ENCODE data around the gene NPVF. TPM values are rescaled to one million over a fixed set of nuclear protein-coding genes. Genes with fewer than 3 reads are reported as not detected.

NPVF gene
- total RNA-seq, 1 experiment from 2014 or later: not detected

DNA sequence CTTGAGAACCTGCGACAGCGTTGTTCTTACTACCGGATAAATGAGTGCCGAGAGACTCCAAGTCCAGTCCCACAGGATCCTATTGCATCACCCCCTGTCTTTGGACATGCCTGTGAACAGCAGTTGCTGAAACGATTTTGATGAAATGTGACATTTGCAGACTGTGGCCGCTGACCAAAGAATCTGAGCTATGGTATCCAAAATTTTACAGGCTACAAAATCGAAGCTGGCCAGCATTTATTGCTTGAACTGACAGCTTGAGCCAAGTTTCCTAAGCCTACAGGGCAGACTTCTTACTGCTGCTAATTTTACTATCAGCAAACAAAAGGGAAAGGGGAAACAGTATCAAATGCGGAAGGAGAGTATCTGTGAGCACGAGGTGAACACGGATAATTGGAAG is 12.1 kb upstream of the NPVF start:
- no peak overlapping the region for H3K27ac ChIP-seq (ENCODE audit: insufficient read length, low read depth, low read length)
- no peak overlapping the region for H2BK120ac ChIP-seq (ENCODE audit: low read depth, low read length, poor library complexity, severe bottlenecking)
- H2BK12ac ChIP-seq (ENCODE audit: insufficient read length, low read depth, low read length): no peak overlapping the region
- no peak overlapping the region for H4K5ac ChIP-seq (ENCODE audit: insufficient read length, low read depth, low read length)
- Mint-ChIP-seq H3K27ac (no peak overlapping the region), H3K36me3 (ENCODE audit: insufficient read depth in 1 of 3, low read depth in 3 of 3) (no peaks in the 10 kb centered on the region), H3K4me1 (peaks cover 12 to 13% of the 10 kb centered on the region in 2 experiments), H3K4me3 (no peak overlapping the region), H3K27me3 (ENCODE audit: low read depth) (peaks cover 78% of the 10 kb centered on the region), H3K9me3 (no peaks in the 10 kb centered on the region; a peak in 1 of 5 replicates)
- no peak overlapping the region for H3K9ac ChIP-seq (ENCODE audit: extremely low read depth, insufficient read length, low read length)
- H3K4ac ChIP-seq (ENCODE audit: low read depth, low read length): no peak overlapping the region
- peaks cover 2% of the 10 kb centered on the region; the same call in 1 of the 2 replicates for H3K27me3 ChIP-seq (ENCODE audit: insufficient read depth, low read length)
- H2AK5ac ChIP-seq (ENCODE audit: insufficient read length, low read length): no peak overlapping the region
- H4K20me1 ChIP-seq (ENCODE audit: control insufficient read depth, insufficient read depth, insufficient read length): no peaks in the 10 kb centered on the region
- no peaks in the 10 kb centered on the region for H3K4me1 ChIP-seq (ENCODE audit: insufficient read depth, low read length)
- DNase-seq: no peak
- H3K23me2 ChIP-seq (ENCODE audit: insufficient read length, low read depth, low read length, poor library complexity, severe bottlenecking): no peaks in the 10 kb centered on the region
- no peak overlapping the region for H4K8ac ChIP-seq (replicated peaks; ENCODE audit: insufficient read length, low read depth, low read length)
- H4K91ac ChIP-seq (ENCODE audit: insufficient read length, low read depth, low read length): no peak overlapping the region
- no peak overlapping the region for H3K23ac ChIP-seq (ENCODE audit: insufficient read length, low read depth, low read length)
- H2AFZ ChIP-seq (ENCODE audit: low read length): no peak overlapping the region
- no peak overlapping the region for H3K56ac ChIP-seq (ENCODE audit: insufficient read length, low read depth, low read length)
- H3T11ph ChIP-seq (ENCODE audit: low read length): no peak overlapping the region
- no peak overlapping the region for H2BK20ac ChIP-seq (ENCODE audit: low read depth, low read length, poor library complexity, severe bottlenecking)
- TF ChIP-seq, protein P1, sequence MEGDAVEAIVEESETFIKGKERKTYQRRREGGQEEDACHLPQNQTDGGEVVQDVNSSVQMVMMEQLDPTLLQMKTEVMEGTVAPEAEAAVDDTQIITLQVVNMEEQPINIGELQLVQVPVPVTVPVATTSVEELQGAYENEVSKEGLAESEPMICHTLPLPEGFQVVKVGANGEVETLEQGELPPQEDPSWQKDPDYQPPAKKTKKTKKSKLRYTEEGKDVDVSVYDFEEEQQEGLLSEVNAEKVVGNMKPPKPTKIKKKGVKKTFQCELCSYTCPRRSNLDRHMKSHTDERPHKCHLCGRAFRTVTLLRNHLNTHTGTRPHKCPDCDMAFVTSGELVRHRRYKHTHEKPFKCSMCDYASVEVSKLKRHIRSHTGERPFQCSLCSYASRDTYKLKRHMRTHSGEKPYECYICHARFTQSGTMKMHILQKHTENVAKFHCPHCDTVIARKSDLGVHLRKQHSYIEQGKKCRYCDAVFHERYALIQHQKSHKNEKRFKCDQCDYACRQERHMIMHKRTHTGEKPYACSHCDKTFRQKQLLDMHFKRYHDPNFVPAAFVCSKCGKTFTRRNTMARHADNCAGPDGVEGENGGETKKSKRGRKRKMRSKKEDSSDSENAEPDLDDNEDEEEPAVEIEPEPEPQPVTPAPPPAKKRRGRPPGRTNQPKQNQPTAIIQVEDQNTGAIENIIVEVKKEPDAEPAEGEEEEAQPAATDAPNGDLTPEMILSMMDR (conservative IDR thresholded peaks at IDR 0.05): no peak
- H2BK5ac ChIP-seq (ENCODE audit: insufficient read length, low read length): no peak overlapping the region
- no peaks in the 10 kb centered on the region for H3K9me3 ChIP-seq (ENCODE audit: control insufficient read depth, low read depth, low read length)
- H3K14ac ChIP-seq (ENCODE audit: insufficient read depth, low read length): no peak overlapping the region
- no peak overlapping the region for H3K18ac ChIP-seq (ENCODE audit: insufficient read length, low read depth, low read length)
- no peaks in the 10 kb centered on the region for H3K79me2 ChIP-seq (ENCODE audit: insufficient read depth, low read length)
- WGBS (ENCODE audit: extremely low coverage, insufficient read length, low lambda C conversion rate): no CpG with 5 or more reads among the region's 10 CpGs
- no peak overlapping the region for H2BK15ac ChIP-seq (ENCODE audit: low read depth, low read length)
- no peak overlapping the region for H3K4me2 ChIP-seq (ENCODE audit: insufficient read depth, insufficient read length, low read length)
- no peaks in the 10 kb centered on the region for H3K79me1 ChIP-seq (ENCODE audit: insufficient read depth, low read depth, low read length, poor library complexity, severe bottlenecking)
